SK-N-SH (cell line): ENCODE results near the gene WIPF2.

Experiments used
- MXI1 ChIP-seq: IDR thresholded peaks from 2 replicates; pipeline ENCODE4 v1.6.1; 2012; ENCODE audit warnings: mild to moderate bottlenecking, low read depth, low read length, improper control_type of control experiment
- SIN3A ChIP-seq: IDR thresholded peaks from 2 replicates; pipeline ENCODE4 v1.6.1; 2012; ENCODE audit warnings: low read depth, mild to moderate bottlenecking, low read length, moderate library complexity, borderline replicate concordance

DNA sequence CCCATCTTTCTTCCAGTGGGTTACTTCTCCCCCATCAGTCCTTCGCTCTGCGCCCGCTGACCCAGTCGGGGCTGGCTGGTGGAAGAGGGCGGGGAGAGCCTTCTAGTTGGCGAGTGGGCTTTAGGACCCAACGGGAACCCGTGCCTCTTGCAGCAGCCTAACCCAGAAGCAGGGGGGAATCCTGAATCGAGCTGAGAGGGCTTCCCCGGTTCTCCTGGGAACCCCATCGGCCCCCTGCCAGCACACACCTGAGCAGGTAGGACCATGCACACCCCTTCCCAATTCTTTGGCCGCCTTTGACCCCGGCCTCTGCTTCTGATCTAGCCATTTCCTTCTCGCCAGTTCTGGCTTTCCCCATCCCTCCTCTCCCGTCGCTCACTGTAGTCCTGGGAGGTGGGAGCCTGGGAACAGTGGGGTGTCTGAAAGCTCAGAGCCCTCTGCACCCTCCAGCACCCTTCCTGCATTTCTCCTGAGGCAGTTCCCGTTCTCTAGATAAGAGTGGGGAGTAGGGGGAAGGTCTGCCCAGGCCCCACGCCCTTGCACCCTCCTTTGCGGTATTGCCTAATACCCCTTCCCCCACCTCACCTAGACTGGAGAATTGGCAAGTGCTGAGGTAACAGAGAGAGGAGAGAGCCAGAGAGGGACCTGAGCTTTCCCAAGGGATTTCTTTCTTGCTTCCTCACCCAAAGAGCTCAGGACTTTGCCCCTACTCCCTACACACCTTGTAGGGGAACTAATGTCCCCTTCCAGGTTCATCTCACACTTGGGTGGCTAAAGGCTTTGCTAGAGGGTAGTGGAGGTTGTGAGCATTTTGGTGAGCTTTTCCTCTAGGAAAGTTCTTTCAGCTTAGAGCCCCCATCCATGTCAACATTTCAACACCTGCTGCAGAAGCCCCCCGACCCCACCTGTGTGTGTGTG, 90.2 kb downstream of the WIPF2 start, which contains the start of gene RARA:
- TF ChIP-seq MXI1, result peak; percentile 35; the same call in 1 of the 2 replicates
- peak; percentile 72; the same call in 1 of the 2 replicates for TF ChIP-seq SIN3A
